HUES6 (cell line): ENCODE measurements around the gene SAA1.

Source experiments
- H3K27ac ChIP-seq: 2 replicates; pipeline ENCODE4 v1.7.0; 2013; ENCODE audit warnings: low read depth, mild to moderate bottlenecking, low read length, inconsistent platforms
- H3K27me3 ChIP-seq: 2 replicates; pipeline ENCODE4 v1.6.1; 2013; ENCODE audit warnings: low read length; ENCODE audit not compliant: control insufficient read depth, insufficient read depth
- H3K36me3 ChIP-seq: 2 replicates; pipeline ENCODE4 v1.6.1; 2013; ENCODE audit warnings: low read length; ENCODE audit not compliant: control insufficient read depth, insufficient read depth
- H3K4me1 ChIP-seq: 2 replicates; pipeline ENCODE4 v1.6.1; 2013; ENCODE audit warnings: low read length; ENCODE audit not compliant: control insufficient read depth, insufficient read depth
- H3K4me3 ChIP-seq: 2 replicates; pipeline ENCODE4 v1.5.1; 2013; ENCODE audit warnings: low read depth, low read length
- H3K9ac ChIP-seq: one replicate; pipeline ENCODE4 v1.6.1; 2013; ENCODE audit warnings: mild to moderate bottlenecking, low read length
- H3K9me3 ChIP-seq: 2 replicates; pipeline ENCODE4 v1.6.1; 2013; ENCODE audit warnings: low read depth, low read length; ENCODE audit not compliant: control insufficient read depth, insufficient read depth

SAA1 gene

GRCh38 chr11:18285841-18286240 lies 19.8 kb downstream of the SAA1 start:
- Histone ChIP-seq H3K27ac (no peak overlapping the region), H3K4me3 (no peak overlapping the region), H3K27me3 (no peaks in the 10 kb centered on the region), H3K9ac (no peak overlapping the region), H3K4me1 (no peaks in the 10 kb centered on the region), H3K36me3 (peaks cover 93% of the 10 kb centered on the region), H3K9me3 (no peaks in the 10 kb centered on the region)

GRCh38 chr11:18288911-18289310 lies 22.8 kb downstream of the SAA1 start:
- Histone ChIP-seq H3K4me1 (no peaks in the 10 kb centered on the region), H3K27ac (no peak overlapping the region), H3K36me3 (peaks cover 93% of the 10 kb centered on the region), H3K9me3 (no peaks in the 10 kb centered on the region), H3K27me3 (no peaks in the 10 kb centered on the region), H3K9ac (no peak overlapping the region), H3K4me3 (no peak overlapping the region)

GRCh38 chr11:18294862-18295261 lies 28.8 kb downstream of the SAA1 start:
- Histone ChIP-seq H3K36me3 (peaks cover 96% of the 10 kb centered on the region), H3K27me3 (no peaks in the 10 kb centered on the region)

DNA sequence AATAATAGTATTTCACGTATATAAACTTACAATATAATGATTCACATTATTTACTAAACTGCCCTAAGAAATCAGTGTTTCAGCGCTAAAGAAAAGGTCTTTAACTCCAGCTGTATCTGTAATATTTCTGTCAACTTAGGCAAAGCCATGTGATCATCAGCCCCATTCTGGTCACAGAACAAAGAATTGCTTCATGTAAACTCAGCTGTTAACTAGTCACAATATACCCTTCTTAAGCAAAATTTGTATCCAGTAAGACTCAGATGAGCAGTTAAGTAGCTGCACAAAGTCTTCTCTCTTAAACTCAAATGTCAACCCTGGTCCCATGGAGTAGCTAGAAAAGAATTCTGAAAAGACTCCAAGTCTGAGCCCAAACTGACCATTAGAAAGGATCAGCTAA lies 29.3 kb downstream of the SAA1 start:
- Histone ChIP-seq H3K9me3 (no peaks in the 10 kb centered on the region), H3K36me3 (peaks cover 96% of the 10 kb centered on the region), H3K4me3 (no peak overlapping the region), H3K9ac (no peak overlapping the region), H3K4me1 (no peaks in the 10 kb centered on the region), H3K27ac (no peak overlapping the region), H3K27me3 (no peaks in the 10 kb centered on the region)

More at GRCh38 chr11:18294862-18295261, 28.8 kb downstream of the SAA1 start:
- no peaks in the 10 kb centered on the region for H3K9me3 ChIP-seq
- no peak overlapping the region for H3K9ac ChIP-seq
- H3K27ac ChIP-seq = no peak overlapping the region
- no peak overlapping the region for H3K4me3 ChIP-seq
- no peaks in the 10 kb centered on the region for H3K4me1 ChIP-seq

DNA sequence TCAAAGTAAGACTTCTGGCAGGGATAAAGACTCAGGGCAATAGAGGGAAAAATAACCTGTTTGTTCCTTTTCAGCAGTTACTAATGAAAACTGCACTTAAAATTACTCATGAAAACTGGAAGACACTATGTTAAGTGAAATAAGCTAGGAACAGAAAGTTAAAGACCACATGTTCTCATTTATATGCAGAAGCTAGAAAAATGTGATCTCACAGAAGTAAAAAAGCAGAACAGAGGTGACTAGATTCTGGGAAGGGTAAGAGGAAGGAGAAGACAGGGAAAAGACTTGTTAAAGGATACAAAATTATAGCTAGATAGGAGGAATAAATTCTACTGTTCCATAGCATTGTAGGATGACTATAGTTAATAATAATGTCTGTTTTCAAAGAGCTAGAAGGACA lies 33.7 kb downstream of the SAA1 start:
- Histone ChIP-seq H3K4me1 (no peaks in the 10 kb centered on the region), H3K4me3 (no peak overlapping the region), H3K9me3 (no peaks in the 10 kb centered on the region), H3K27ac (no peak overlapping the region), H3K36me3 (peaks cover 95% of the 10 kb centered on the region), H3K9ac (no peak overlapping the region), H3K27me3 (no peaks in the 10 kb centered on the region)

DNA sequence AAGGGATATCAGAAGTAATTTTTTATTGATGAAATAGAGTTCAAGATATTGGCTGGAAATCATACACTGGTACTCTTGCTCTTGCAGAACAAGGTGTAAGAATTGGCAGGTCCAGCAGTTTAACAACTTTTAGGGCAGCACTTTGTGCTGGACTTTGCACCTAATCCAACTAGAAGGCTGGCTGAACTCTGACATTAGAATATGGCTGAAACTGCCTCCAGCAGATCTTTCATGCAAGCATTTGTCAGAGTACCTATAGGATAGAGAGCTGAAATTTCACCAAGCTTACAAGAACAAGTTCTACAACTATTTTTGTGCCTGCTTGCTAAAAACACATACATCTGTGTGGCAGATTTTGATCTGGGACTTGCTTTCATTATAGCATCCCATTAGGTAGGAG lies 38.7 kb downstream of the SAA1 start:
- no peak overlapping the region for H3K27ac ChIP-seq
- H3K9ac ChIP-seq = no peak overlapping the region
- no peaks in the 10 kb centered on the region for H3K9me3 ChIP-seq
- H3K36me3 ChIP-seq = peaks cover 94% of the 10 kb centered on the region
- H3K27me3 ChIP-seq = no peaks in the 10 kb centered on the region
- no peak overlapping the region for H3K4me3 ChIP-seq
- no peaks in the 10 kb centered on the region for H3K4me1 ChIP-seq

- H3K36me3 ChIP-seq = peaks cover 86% of the 10 kb centered on the region
- H3K27ac ChIP-seq = no peak overlapping the region
- H3K9me3 ChIP-seq = no peaks in the 10 kb centered on the region
- H3K4me3 ChIP-seq = no peak overlapping the region
- no peaks in the 10 kb centered on the region for H3K27me3 ChIP-seq
- H3K9ac ChIP-seq = no peak overlapping the region
- no peaks in the 10 kb centered on the region for H3K4me1 ChIP-seq
Measured at GRCh38 chr11:18307461-18308139, 41.5 kb downstream of the SAA1 start.

- H3K27ac ChIP-seq = no peak overlapping the region
- peaks cover 80% of the 10 kb centered on the region for H3K36me3 ChIP-seq
- H3K27me3 ChIP-seq = no peaks in the 10 kb centered on the region
- H3K9me3 ChIP-seq = no peaks in the 10 kb centered on the region
- no peaks in the 10 kb centered on the region for H3K4me1 ChIP-seq
- no peak overlapping the region for H3K9ac ChIP-seq
- no peak overlapping the region for H3K4me3 ChIP-seq
Measured at GRCh38 chr11:18308242-18308641, 42.2 kb downstream of the SAA1 start.

DNA sequence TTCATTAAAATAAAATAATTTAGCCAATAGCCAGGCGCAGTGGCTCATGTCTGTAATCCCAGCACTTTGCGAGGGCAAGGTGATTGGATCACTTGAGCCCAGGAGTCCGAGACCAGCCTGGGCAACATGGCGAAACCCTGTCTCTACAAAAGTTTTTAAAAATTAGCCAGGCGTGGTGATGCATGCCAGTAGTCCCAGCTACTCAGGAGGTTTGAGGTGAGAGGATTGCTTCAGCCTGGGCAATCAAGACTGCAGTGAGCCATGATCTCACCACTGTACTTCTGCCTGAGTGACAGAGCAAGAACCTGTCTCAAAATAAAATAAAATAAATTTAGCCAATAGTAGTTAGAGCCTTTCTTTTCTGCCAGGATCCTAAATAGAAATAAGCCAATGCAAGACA lies 43.6 kb downstream of the SAA1 start:
- H3K9me3 ChIP-seq = no peaks in the 10 kb centered on the region
- H3K36me3 ChIP-seq = peaks cover 70% of the 10 kb centered on the region
- H3K9ac ChIP-seq = no peak overlapping the region
- no peak overlapping the region for H3K27ac ChIP-seq
- H3K27me3 ChIP-seq = no peaks in the 10 kb centered on the region
- 0 out of 2 replicates have a peak, but pooled peaks cover 2% of the 10 kb centered on the region for H3K4me1 ChIP-seq
- no peak overlapping the region for H3K4me3 ChIP-seq

DNA sequence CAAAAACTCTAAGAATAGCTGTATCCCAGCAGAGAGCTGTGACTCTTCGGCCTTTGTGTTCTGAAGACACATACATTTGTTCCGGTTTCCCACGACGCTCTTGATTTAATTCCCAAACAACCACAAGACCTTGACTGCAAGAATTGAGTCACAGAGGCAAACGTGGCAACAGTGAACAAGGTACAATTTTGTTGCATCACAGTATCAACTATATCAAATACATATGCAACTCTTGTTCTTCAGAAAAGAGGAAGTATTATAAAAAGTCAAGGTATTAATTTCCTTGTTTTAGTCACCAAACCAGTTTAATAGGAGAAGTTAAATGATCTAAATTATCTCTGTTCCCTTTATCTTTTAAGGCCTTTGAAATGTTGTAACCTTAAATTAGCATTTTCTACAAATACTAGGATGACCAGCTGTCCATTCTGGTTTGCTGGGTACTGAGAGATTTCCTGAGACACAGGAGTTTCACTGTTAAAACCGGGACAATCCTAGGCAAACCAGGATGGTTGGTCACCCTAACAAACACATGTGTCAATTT lies 44.8 kb downstream of the SAA1 start:
- Histone ChIP-seq H3K9ac (no peak overlapping the region), H3K9me3 (no peaks in the 10 kb centered on the region), H3K36me3 (peaks cover 60% of the 10 kb centered on the region), H3K27ac (no peak overlapping the region), H3K4me3 (no peak overlapping the region), H3K27me3 (no peaks in the 10 kb centered on the region), H3K4me1 (0 out of 2 replicates have a peak, but pooled peaks cover 2% of the 10 kb centered on the region)

DNA sequence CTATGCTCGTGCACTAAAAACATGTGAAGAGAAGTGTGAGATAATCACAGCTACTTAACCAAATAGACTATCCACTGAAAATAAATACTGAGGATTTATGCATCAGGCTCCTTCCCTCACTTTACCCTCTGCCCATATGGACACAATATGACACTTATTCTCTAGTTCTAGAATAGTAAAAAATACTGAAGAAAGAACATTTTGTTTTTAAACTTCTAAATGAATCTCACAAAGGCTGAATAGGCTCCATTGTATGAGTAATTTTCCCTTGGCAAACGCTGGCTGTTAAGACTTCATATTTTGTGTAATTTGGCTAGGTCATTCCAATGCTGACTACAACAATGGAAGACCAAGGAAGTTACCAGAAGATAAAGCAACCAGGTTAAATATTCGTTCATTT lies 45.9 kb downstream of the SAA1 start:
- Histone ChIP-seq H3K27me3 (no peaks in the 10 kb centered on the region), H3K36me3 (peaks cover 57% of the 10 kb centered on the region), H3K9ac (no peak overlapping the region), H3K4me3 (no peak overlapping the region), H3K27ac (no peak overlapping the region), H3K9me3 (no peaks in the 10 kb centered on the region), H3K4me1 (0 out of 2 replicates have a peak, but pooled peaks cover 2% of the 10 kb centered on the region)
